Epithelial cell of proximal tubule (primary cell): ENCODE data around the gene EIF3A. TPM values are rescaled to one million over a fixed set of nuclear protein-coding genes. Genes with fewer than 3 reads are reported as not detected.

Experiments used
- DNase-seq: peaks from one replicate; pipeline ENCODE4 v3.0.0-alpha.2; 2011; ENCODE audit warnings: low read depth
- H3K4me3 ChIP-seq: 2 replicates; pipeline ENCODE4 v1.5.1; 2011; ENCODE audit warnings: low read depth, mild to moderate bottlenecking, low read length
- total RNA-seq: library from RNA; depleted of rRNA; stranded (reverse); fragments of >200 nt; gene quantifications from 2 replicates; pipeline ENCODE4 v1.2.3, GENCODE V29; 2015
- TF ChIP-seq, protein P1 (sequence below): conservative IDR thresholded peaks from 2 replicates; pipeline ENCODE4 v1.5.1; 2012; ENCODE audit warnings: low read depth, mild to moderate bottlenecking, low read length

Gene EIF3A
- total RNA-seq, 1 donor from 2014 or later, result 102 TPM

DNA sequence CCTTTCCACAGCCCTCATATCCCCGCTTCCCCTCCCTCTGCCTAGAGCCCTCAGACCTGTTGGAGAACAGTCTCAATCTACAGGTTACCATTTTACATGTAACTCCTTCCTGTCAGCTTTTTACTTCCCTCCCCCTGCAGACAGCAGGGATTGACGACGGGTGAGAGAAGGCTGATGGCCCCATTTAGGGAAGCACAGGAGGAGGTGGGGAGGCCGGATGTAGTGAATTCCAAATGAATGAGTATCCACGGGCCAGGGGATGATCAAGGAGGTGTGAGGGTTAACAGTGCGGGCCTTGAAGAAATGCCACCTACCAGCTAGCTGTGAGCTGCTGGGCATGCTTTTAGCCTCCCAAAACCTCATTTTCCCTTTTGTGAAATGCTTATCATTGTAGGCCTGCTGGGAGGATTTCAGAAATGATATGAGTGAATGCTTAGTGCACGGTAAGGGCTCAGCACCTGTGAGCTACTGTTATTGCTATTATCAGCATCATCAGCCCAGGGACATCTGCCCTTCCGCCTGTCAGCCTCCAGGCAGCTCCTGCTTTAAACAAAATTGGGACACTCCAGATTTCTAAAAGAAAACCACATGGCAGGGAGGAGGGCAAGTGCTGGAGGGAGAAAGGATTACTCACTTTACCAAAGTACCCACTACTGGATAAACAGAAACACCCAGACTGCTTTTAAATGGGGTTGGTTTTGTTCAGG, 57.6 kb downstream of the EIF3A start:
- no peak for DNase-seq

GRCh38 chr10:119020627-119020946, 60.0 kb downstream of the EIF3A start:
- TF ChIP-seq, protein P1, sequence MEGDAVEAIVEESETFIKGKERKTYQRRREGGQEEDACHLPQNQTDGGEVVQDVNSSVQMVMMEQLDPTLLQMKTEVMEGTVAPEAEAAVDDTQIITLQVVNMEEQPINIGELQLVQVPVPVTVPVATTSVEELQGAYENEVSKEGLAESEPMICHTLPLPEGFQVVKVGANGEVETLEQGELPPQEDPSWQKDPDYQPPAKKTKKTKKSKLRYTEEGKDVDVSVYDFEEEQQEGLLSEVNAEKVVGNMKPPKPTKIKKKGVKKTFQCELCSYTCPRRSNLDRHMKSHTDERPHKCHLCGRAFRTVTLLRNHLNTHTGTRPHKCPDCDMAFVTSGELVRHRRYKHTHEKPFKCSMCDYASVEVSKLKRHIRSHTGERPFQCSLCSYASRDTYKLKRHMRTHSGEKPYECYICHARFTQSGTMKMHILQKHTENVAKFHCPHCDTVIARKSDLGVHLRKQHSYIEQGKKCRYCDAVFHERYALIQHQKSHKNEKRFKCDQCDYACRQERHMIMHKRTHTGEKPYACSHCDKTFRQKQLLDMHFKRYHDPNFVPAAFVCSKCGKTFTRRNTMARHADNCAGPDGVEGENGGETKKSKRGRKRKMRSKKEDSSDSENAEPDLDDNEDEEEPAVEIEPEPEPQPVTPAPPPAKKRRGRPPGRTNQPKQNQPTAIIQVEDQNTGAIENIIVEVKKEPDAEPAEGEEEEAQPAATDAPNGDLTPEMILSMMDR, result no peak
- DNase-seq, result no peak
- H3K4me3 ChIP-seq, result no peak overlapping the region

More for the DNA sequence above, 57.6 kb downstream of the EIF3A start:
- TF ChIP-seq, protein P1, result no peak
- no peak overlapping the region for H3K4me3 ChIP-seq

GRCh38 chr10:119007211-119007574, 73.4 kb downstream of the EIF3A start:
- TF ChIP-seq, protein P1, result no peak
- H3K4me3 ChIP-seq, result no peak overlapping the region
- no peak for DNase-seq

DNA sequence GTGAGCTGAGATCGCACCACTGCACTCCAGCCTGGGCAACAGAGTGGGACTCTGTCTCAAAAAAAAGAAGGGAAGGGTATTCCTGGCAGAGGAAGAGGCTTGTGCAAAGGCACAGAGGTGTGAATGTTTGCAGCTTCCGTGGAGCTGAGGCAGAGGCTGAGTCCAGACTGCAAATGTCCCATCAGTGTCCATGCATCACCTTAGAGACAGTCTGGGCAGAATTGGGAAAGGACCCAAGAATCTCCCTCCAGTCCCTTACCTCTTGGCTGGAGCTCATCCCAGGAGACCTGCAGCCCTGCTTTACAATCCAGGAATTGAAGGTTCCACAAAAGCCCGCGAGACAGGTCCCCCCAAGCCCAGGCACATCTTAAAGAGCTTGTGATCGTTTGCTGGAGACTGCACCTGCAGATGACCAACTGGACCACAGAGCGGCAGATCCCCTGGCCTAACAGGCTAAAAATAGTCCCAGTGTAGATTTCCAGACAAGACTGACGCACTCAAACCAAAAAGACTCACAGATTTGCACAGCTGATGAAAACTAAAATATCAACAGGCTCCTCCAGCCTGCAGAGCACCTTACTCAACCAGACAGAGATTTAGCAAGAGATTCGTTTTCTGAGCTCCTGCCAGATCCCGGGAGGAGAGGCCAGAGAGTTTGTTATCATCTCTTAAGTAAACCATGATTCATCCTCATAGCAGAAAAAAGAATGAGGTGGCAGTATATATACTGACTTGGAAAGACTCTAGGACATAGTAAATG, 74.0 kb downstream of the EIF3A start:
- H3K4me3 ChIP-seq, result no peak overlapping the region
- DNase-seq, result peak; percentile 52
- TF ChIP-seq, protein P1, result no peak

DNA sequence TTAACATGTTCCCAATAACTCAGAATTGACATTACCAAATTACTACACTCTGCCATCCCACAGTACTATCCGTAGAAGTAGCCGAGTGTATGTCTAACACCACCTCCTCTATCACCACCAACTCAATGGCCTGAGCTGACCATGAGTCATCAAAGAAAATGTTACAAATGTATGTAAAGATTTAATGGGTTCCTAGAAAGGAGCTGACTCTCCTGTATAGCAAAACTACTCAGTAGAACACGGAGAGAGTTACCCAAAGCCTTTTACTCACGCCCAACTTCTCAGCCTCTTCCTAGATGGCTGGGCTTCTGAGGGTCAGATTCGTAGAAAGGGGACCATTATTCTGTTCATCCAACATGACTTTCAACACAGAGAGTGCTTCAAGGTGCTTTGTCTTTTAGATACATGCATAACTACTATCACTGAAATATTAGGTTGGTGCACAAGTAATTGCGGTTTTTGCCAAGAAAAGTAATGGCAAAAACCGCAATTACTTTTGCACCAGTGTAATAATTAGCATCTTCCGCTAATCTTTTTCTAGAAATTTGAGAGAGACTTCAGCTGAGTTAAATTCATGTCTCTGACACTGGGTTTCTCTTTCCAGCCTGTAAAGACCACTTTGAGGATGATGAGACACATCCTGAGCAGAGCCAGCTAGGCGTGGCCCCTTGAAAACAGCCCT, 75.1 kb downstream of the EIF3A start:
- TF ChIP-seq, protein P1, result no peak
- no peak for DNase-seq
- H3K4me3 ChIP-seq, result no peak overlapping the region

GRCh38 chr10:119003572-119004289, 76.9 kb downstream of the EIF3A start:
- TF ChIP-seq, protein P1, result no peak
- no peak for DNase-seq
- H3K4me3 ChIP-seq, result no peak overlapping the region
